T-helper 2 cell treated with Interferon-gamma antibody and Interleukin-4, amounts not matched to agents 5 μg/mL and 100 μg/mL, for 36 hours (primary cell): ENCODE data around the gene KRT81.
"Not testable (repeated sequence)": the region's sequence is repeated elsewhere in the genome, so short reads cannot be mapped to it uniquely, and the experiment has no call there.

ENCODE experiments used
- DNase-seq: peaks from one replicate; pipeline ENCODE4 v3.0.0; 2021; ENCODE audit warnings: low spot score
- H3K27ac Mint-ChIP-seq: one replicate; pipeline ENCODE4 v1.8.0; 2021; ENCODE audit warnings: mild to moderate bottlenecking, mixed read lengths
- H3K27me3 Mint-ChIP-seq: one replicate; pipeline ENCODE4 v1.8.0; 2021; ENCODE audit warnings: low read depth, mixed read lengths
- H3K36me3 Mint-ChIP-seq: one replicate; pipeline ENCODE4 v1.8.0; 2021; ENCODE audit warnings: low read depth, mixed read lengths
- H3K4me1 Mint-ChIP-seq: one replicate; pipeline ENCODE4 v1.8.0; 2021; ENCODE audit warnings: low read depth, mixed read lengths
- H3K4me3 Mint-ChIP-seq: one replicate; pipeline ENCODE4 v1.8.0; 2022; ENCODE audit warnings: mild to moderate bottlenecking, moderate library complexity, mixed read lengths
- H3K9me3 Mint-ChIP-seq: one replicate; pipeline ENCODE4 v1.8.0; 2021; ENCODE audit warnings: mixed read lengths

The KRT81 gene

GRCh38 chr12:52296572-52297215 is 5.4 kb upstream of the KRT81 start:
- no peaks in the 10 kb centered on the region for H3K9me3 Mint-ChIP-seq
- H3K4me3 Mint-ChIP-seq, result no peak overlapping the region
- H3K27ac Mint-ChIP-seq, result no peak overlapping the region
- peaks cover 4% of the 10 kb centered on the region for H3K4me1 Mint-ChIP-seq
- no peak for DNase-seq
- peaks cover 48% of the 10 kb centered on the region for H3K27me3 Mint-ChIP-seq
- H3K36me3 Mint-ChIP-seq, result no peaks in the 10 kb centered on the region

GRCh38 chr12:52295663-52296062 is 4.3 kb upstream of the KRT81 start:
- Mint-ChIP-seq H3K9me3 (no peaks in the 10 kb centered on the region), H3K27ac (no peak overlapping the region), H3K4me1 (peaks cover 4% of the 10 kb centered on the region), H3K27me3 (peaks cover 52% of the 10 kb centered on the region), H3K4me3 (no peak overlapping the region), H3K36me3 (no peaks in the 10 kb centered on the region)
- DNase-seq, result no peak

DNA sequence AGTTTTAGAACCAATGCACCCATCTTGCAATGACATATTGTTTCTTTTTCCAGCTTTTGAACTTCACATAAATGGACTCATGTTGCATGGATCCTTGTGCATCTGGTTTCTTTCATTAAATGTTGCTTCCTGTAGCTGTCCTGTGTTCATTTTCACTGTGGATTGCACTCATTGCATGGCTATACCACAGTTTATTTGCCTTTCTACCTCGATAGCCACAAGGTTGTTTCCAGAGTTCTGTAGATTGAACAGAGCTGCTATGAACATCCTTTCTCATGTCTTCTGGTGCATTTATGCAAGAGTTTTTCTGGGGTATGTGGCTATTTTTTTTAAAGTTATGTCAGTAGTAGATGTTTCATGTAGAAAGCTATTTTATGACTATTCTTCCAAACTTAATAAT is 3.5 kb upstream of the KRT81 start:
- Mint-ChIP-seq H3K4me3 (no peak overlapping the region), H3K27me3 (peaks cover 51% of the 10 kb centered on the region), H3K36me3 (no peaks in the 10 kb centered on the region), H3K27ac (no peak overlapping the region), H3K4me1 (peaks cover 4% of the 10 kb centered on the region), H3K9me3 (no peaks in the 10 kb centered on the region)
- no peak for DNase-seq

- Mint-ChIP-seq H3K27ac (no peak overlapping the region), H3K4me3 (no peak overlapping the region), H3K27me3 (peaks cover 43% of the 10 kb centered on the region), H3K4me1 (peaks cover 4% of the 10 kb centered on the region), H3K9me3 (no peaks in the 10 kb centered on the region), H3K36me3 (no peaks in the 10 kb centered on the region)
- no peak for DNase-seq
These were observed 2.6 kb upstream of the KRT81 start for GRCh38 chr12:52293926-52294325.

- Mint-ChIP-seq H3K4me1 (peaks cover 17% of the 10 kb centered on the region), H3K27me3 (peaks cover 26% of the 10 kb centered on the region)
- DNase-seq, H3K4me3 Mint-ChIP-seq, H3K27ac Mint-ChIP-seq, H3K36me3 Mint-ChIP-seq, H3K9me3 Mint-ChIP-seq: not testable (repeated sequence)
These were observed 725 bp downstream of the KRT81 start for GRCh38 chr12:52290483-52291134.

GRCh38 chr12:52287816-52288805 is 3.2 kb downstream of the KRT81 start:
- peaks cover 13% of the 10 kb centered on the region for H3K4me1 Mint-ChIP-seq
- not testable (repeated sequence) for H3K9me3 Mint-ChIP-seq, H3K27ac Mint-ChIP-seq, H3K27me3 Mint-ChIP-seq, H3K36me3 Mint-ChIP-seq, H3K4me3 Mint-ChIP-seq, DNase-seq

DNA sequence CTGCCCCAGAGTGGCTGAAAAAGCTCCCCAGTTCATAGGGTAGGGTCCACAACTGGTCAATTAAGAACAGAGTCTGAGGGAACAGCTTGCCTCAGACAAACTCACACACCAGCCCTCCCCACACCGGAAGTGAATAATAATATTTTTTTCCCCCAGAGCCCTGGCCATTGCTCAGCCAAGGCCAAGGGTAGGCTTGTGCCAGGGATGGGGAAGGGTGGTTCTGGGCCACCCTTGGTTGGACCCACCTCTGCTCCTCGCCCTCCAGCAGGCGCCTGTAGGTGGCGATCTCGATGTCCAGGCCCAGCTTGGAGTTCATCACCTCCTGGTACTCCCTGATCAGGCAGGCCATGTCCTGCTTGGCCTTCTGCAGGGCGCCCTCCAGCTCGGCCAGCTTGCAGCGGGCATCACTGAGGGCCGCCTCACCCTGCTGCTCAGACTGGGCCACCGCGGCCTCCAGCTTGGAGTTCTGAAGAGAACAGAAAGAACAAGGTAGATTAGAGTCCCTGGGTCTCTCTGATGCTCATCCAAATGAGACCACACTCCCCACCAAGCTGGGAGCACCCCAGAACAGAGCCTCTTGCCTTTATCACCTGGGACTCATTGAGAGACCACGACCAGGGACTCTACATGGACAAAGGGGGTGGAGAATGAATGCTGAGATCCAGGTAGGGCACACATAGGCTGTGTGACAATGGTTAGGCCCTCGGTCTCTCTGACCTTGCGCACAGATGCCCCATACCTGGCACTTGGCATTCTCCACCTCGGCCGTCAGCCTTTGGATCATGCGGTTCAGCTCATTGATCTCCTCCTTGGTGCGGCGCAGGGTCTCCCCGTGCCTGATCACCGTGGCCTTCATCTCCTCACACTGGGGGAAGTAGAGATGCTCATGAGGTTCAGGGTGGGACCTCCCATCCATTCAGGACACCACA is 4.2 kb downstream of the KRT81 start:
- H3K27me3 Mint-ChIP-seq, result not testable (repeated sequence)
- peaks cover 13% of the 10 kb centered on the region for H3K4me1 Mint-ChIP-seq

DNA sequence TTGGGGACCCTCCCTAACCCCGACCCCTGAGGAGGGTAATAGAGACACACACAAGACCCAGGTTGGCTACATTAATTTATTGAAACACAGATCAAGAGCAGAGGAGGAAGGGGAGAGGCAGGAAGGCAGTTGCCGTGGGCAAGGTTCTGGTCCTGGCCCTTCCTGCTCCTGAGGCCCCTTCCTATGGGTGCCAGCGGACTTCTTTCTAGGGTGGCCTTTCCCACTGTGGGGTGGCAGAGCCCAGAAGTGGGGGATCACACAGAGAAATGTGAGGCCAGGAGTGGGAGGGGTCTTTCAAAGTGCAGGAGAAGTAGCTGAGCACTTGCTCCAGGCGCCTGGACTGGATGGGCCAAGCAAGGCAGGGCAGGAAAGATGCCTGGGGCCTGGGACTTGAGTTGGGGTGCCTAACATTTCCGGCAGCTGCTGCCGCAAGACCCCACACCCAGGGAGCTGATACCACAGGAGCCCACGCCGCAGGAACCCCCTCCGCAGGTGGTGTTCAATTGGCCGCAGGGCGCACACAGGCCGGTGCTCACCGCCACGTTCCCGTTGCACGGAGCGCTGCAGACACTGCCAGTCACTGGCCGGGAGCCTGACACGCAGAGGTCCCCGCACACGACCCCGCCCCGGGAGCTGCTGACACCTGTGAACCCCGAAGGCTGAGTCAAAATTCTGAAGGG is 5.3 kb downstream of the KRT81 start:
- H3K36me3 Mint-ChIP-seq, result no peaks in the 10 kb centered on the region
- H3K4me3 Mint-ChIP-seq, result no peak overlapping the region
- no peaks in the 10 kb centered on the region for H3K27me3 Mint-ChIP-seq
- no peak for DNase-seq
- H3K4me1 Mint-ChIP-seq, result peaks cover 13% of the 10 kb centered on the region
- H3K9me3 Mint-ChIP-seq, result no peaks in the 10 kb centered on the region
- H3K27ac Mint-ChIP-seq, result no peak overlapping the region

More for the DNA sequence above, 4.2 kb downstream of the KRT81 start:
- DNase-seq, H3K36me3 Mint-ChIP-seq, H3K9me3 Mint-ChIP-seq, H3K27ac Mint-ChIP-seq, H3K4me3 Mint-ChIP-seq: not testable (repeated sequence)

GRCh38 chr12:52285172-52285745 is 6.1 kb downstream of the KRT81 start:
- peaks cover 13% of the 10 kb centered on the region for H3K4me1 Mint-ChIP-seq
- H3K27ac Mint-ChIP-seq, result no peak overlapping the region
- H3K36me3 Mint-ChIP-seq, result no peaks in the 10 kb centered on the region
- no peaks in the 10 kb centered on the region for H3K27me3 Mint-ChIP-seq
- DNase-seq, result no peak
- H3K4me3 Mint-ChIP-seq, result no peak overlapping the region
- no peaks in the 10 kb centered on the region for H3K9me3 Mint-ChIP-seq

- H3K27ac Mint-ChIP-seq, result no peak overlapping the region
- H3K36me3 Mint-ChIP-seq, result no peaks in the 10 kb centered on the region
These were observed 6.7 kb downstream of the KRT81 start for GRCh38 chr12:52284562-52285171.

GRCh38 chr12:52280796-52281560 is 10.4 kb downstream of the KRT81 start:
- H3K4me3 Mint-ChIP-seq, result no peak overlapping the region
- no peak overlapping the region for H3K27ac Mint-ChIP-seq
- DNase-seq, result no peak
- H3K27me3 Mint-ChIP-seq, result peaks cover 23% of the 10 kb centered on the region
- H3K36me3 Mint-ChIP-seq, result no peaks in the 10 kb centered on the region
- H3K4me1 Mint-ChIP-seq, result peaks cover 2% of the 10 kb centered on the region
- no peaks in the 10 kb centered on the region for H3K9me3 Mint-ChIP-seq

More at GRCh38 chr12:52284562-52285171, 6.7 kb downstream of the KRT81 start:
- Mint-ChIP-seq H3K9me3 (no peaks in the 10 kb centered on the region), H3K4me1 (peaks cover 13% of the 10 kb centered on the region), H3K4me3 (no peak overlapping the region), H3K27me3 (peaks cover 5% of the 10 kb centered on the region)
- DNase-seq, result no peak

DNA sequence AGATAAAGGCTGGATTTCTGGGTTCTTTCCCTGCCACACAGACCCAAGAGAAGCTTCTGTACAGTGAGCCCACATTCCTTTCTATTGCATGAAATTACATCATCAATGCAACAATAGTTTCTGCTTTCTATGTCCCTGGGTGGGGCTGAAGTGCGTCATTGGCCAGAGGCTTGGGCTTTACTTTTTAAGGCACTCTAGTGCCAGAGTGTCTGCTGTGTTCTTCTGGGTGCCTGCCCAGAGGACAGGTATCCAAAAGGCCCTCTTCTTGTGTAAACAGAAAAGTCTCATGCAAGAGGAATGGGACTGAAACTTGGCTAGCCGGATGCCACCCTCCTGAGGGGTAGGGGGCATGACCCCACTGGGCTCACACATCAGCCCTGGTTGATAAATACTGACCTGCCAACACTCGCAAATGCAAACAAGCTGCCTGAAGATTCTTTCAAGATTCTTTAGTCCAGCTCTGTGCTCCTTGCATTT is 11.0 kb downstream of the KRT81 start:
- Mint-ChIP-seq H3K36me3 (no peaks in the 10 kb centered on the region), H3K27ac (no peak overlapping the region), H3K4me3 (no peak overlapping the region), H3K4me1 (peaks cover 2% of the 10 kb centered on the region), H3K27me3 (peaks cover 29% of the 10 kb centered on the region), H3K9me3 (no peaks in the 10 kb centered on the region)
- no peak for DNase-seq
